Stimulated activated naive CD8-positive, alpha-beta T cell treated with anti-CD3 and anti-CD28 coated beads, Interleukin-15, amount 100 ng/mL, for 72 hours (primary cell): ENCODE results near the gene ZNF775.

Experiments
- ATAC-seq: fragments of 150-1000 bp; cut with Tn5 transposase; 2 replicates; pipeline ENCODE4 v1.10.0; 2021; ENCODE audit warnings: mild to moderate bottlenecking, moderate library complexity
- DNase-seq, 2 donors: peaks; one replicate each; pipeline ENCODE4 v3.0.0; 2021 to 2022
- H3K27ac Mint-ChIP-seq, 2 donors: one replicate each; pipeline ENCODE4 v1.8.0; 2022; ENCODE audit warnings: mild to moderate bottlenecking in 2 of 2, mixed read lengths in 2 of 2, moderate library complexity in 2 of 2
- H3K27me3 Mint-ChIP-seq: one replicate; pipeline ENCODE4 v1.8.0; 2022; ENCODE audit warnings: mixed read lengths
- H3K4me1 Mint-ChIP-seq: one replicate; pipeline ENCODE4 v1.8.0; 2022; ENCODE audit warnings: mild to moderate bottlenecking, mixed read lengths
- H3K4me3 Mint-ChIP-seq, 2 donors: one replicate each; pipeline ENCODE4 v1.8.0; 2022; ENCODE audit warnings: mild to moderate bottlenecking in 2 of 2, mixed read lengths in 2 of 2, moderate library complexity in 1 of 2
- H3K9me3 Mint-ChIP-seq, 2 donors: one replicate each; pipeline ENCODE4 v1.8.0; 2022; ENCODE audit warnings: mixed read lengths in 2 of 2

ZNF775 gene

GRCh38 chr7:150435390-150436073, 56.4 kb downstream of the ZNF775 start:
- Mint-ChIP-seq H3K9me3 (peaks cover 0 to 9% of the 10 kb centered on the region in 2 donors), H3K4me3 (peak overlapping the region; percentile 31 to 41), H3K4me1 (peaks cover 67% of the 10 kb centered on the region), H3K27ac (peak overlapping the region; percentile 26 to 68), H3K27me3 (peaks cover 10% of the 10 kb centered on the region)
- DNase-seq, result no peak
- ATAC-seq, result no peak

- H3K27ac Mint-ChIP-seq, result peak overlapping the region in 1 of 2 donors; percentile 29
- peaks cover 17 to 25% of the 10 kb centered on the region in 2 donors for H3K9me3 Mint-ChIP-seq
- DNase-seq (no peak), ATAC-seq (peak; percentile 68)
- H3K27me3 Mint-ChIP-seq, result no peaks in the 10 kb centered on the region
- peaks cover 58% of the 10 kb centered on the region for H3K4me1 Mint-ChIP-seq
- H3K4me3 Mint-ChIP-seq, result peak overlapping the region; percentile 0 to 9
These were observed 60.8 kb downstream of the ZNF775 start for GRCh38 chr7:150439967-150440366.

GRCh38 chr7:150441524-150441923, 62.4 kb downstream of the ZNF775 start:
- ATAC-seq (no peak), DNase-seq (no peak)
- Mint-ChIP-seq H3K27me3 (no peaks in the 10 kb centered on the region), H3K27ac (no peak overlapping the region), H3K9me3 (peaks cover 17 to 25% of the 10 kb centered on the region in 2 donors), H3K4me3 (no peak overlapping the region), H3K4me1 (peaks cover 51% of the 10 kb centered on the region)

GRCh38 chr7:150442811-150443210, 63.7 kb downstream of the ZNF775 start:
- Mint-ChIP-seq H3K9me3 (peaks cover 17 to 25% of the 10 kb centered on the region in 2 donors), H3K4me3 (no peak overlapping the region)

GRCh38 chr7:150443793-150444540, 64.8 kb downstream of the ZNF775 start:
- no peak overlapping the region for H3K4me3 Mint-ChIP-seq
- no peaks in the 10 kb centered on the region for H3K27me3 Mint-ChIP-seq
- H3K9me3 Mint-ChIP-seq, result peaks cover 17 to 25% of the 10 kb centered on the region in 2 donors
- no peak overlapping the region for H3K27ac Mint-ChIP-seq
- peaks cover 68% of the 10 kb centered on the region for H3K4me1 Mint-ChIP-seq
- ATAC-seq (no peak), DNase-seq (no peak)

More at GRCh38 chr7:150442811-150443210, 63.7 kb downstream of the ZNF775 start:
- no peak overlapping the region for H3K27ac Mint-ChIP-seq
- no peak for DNase-seq
- no peaks in the 10 kb centered on the region for H3K27me3 Mint-ChIP-seq
- ATAC-seq, result no peak
- H3K4me1 Mint-ChIP-seq, result peaks cover 62% of the 10 kb centered on the region

- peaks cover 68% of the 10 kb centered on the region for H3K4me1 Mint-ChIP-seq
- no peaks in the 10 kb centered on the region for H3K27me3 Mint-ChIP-seq
- H3K27ac Mint-ChIP-seq, result no peak overlapping the region
- H3K4me3 Mint-ChIP-seq, result no peak overlapping the region
- no peak for DNase-seq
- ATAC-seq, result no peak
- peaks cover 17 to 24% of the 10 kb centered on the region in 2 donors for H3K9me3 Mint-ChIP-seq
These were observed 65.7 kb downstream of the ZNF775 start for GRCh38 chr7:150444674-150445365.

- Mint-ChIP-seq H3K9me3 (peaks cover 11 to 12% of the 10 kb centered on the region in 2 donors), H3K4me3 (no peak overlapping the region), H3K4me1 (peaks cover 74% of the 10 kb centered on the region), H3K27ac (peak overlapping the region in 1 of 2 donors; percentile 74), H3K27me3 (no peaks in the 10 kb centered on the region)
- ATAC-seq, result no peak
- DNase-seq, result no peak
These were observed 67.3 kb downstream of the ZNF775 start for GRCh38 chr7:150446288-150446938.
